PC-3 (cell line): ENCODE measurements around the gene CACNA1C. TPM values are rescaled to one million over a fixed set of nuclear protein-coding genes. Genes with fewer than 3 reads are reported as not detected.

Source experiments
- ATAC-seq: fragments of 200-7000 bp; cut with Tn5 transposase; 2 replicates; pipeline ENCODE4 v1.9.1; 2020; ENCODE audit warnings: mild to moderate bottlenecking, moderate library complexity
- BruUV-seq: library from RNA; stranded (reverse); fragments of 400-500 nt; replicated peaks from 2 replicates; lab custom pipeline; 2021; lab: Mats Ljungman, UMichigan
- CTCF ChIA-PET: fragments of 300-600 bp; sonication (Branson Sonifier 250); formaldehyde crosslinking; loops from one replicate; lab custom pipeline; 2022; ENCODE audit warnings: antibody characterized with exemption; lab: Charles Lee
- POLR2A ChIA-PET: fragments of 300-600 bp; sonication (Branson Sonifier 250); formaldehyde crosslinking; loops from one replicate; lab custom pipeline; 2022; ENCODE audit warnings: antibody characterized with exemption; ENCODE audit not compliant: unreplicated experiment; lab: Charles Lee
- DNase-seq: peaks from one replicate; pipeline ENCODE4 v3.0.0-alpha.2; 2015
- H2AFZ ChIP-seq: fragments of 300-600 bp; sonication (generic); 2 replicates; pipeline ENCODE4 v1.6.0; 2016; ENCODE audit warnings: antibody characterized with exemption, low read length
- H3F3A ChIP-seq: fragments of 300-600 bp; sonication (generic); one replicate; pipeline ENCODE4 v1.6.0; 2017; ENCODE audit warnings: antibody characterized with exemption, low read length, control low read depth, mild to moderate bottlenecking; ENCODE audit not compliant: unreplicated experiment
- H3K27ac ChIP-seq: fragments of 300-600 bp; sonication (generic); 2 replicates; pipeline ENCODE4 v1.5.1; 2016; ENCODE audit warnings: mild to moderate bottlenecking, low read length
- H3K27me3 ChIP-seq: fragments of 300-600 bp; sonication (generic); 2 replicates; pipeline ENCODE4 v1.6.1; 2016; ENCODE audit warnings: low read length, mixed read lengths
- H3K36me3 ChIP-seq: fragments of 300-600 bp; sonication (generic); 2 replicates; pipeline ENCODE4 v1.6.1; 2016; ENCODE audit warnings: low read depth, mixed run types, low read length, mixed read lengths
- H3K4me1 ChIP-seq: fragments of 300-600 bp; sonication (generic); 2 replicates; pipeline ENCODE4 v1.5.1; 2016; ENCODE audit warnings: low read length; ENCODE audit not compliant: insufficient read depth
- H3K4me2 ChIP-seq: fragments of 300-600 bp; sonication (generic); 2 replicates; pipeline ENCODE4 v1.6.0; 2016; ENCODE audit warnings: low read length
- H3K4me3 ChIP-seq: fragments of 300-600 bp; sonication (generic); 2 replicates; pipeline ENCODE4 v1.5.1; 2016; ENCODE audit warnings: mild to moderate bottlenecking, low read length, mixed read lengths
- H3K79me2 ChIP-seq: fragments of 300-600 bp; sonication (generic); 2 replicates; pipeline ENCODE4 v1.6.1; 2017; ENCODE audit warnings: low read length, mixed read lengths
- H3K9ac ChIP-seq: fragments of 300-600 bp; sonication (generic); 2 replicates; pipeline ENCODE4 v1.6.0; 2016; ENCODE audit warnings: mild to moderate bottlenecking, low read length
- H3K9me2 ChIP-seq: fragments of 300-600 bp; sonication (generic); replicated peaks from 2 replicates; pipeline ENCODE4 v1.6.1; 2016; ENCODE audit warnings: mixed run types, low read length, mixed read lengths
- H3K9me3 ChIP-seq: fragments of 300-600 bp; sonication (generic); 2 replicates; pipeline ENCODE4 v1.6.1; 2016; ENCODE audit warnings: low read length, mixed read lengths
- H4K20me1 ChIP-seq: fragments of 300-600 bp; sonication (generic); 2 replicates; pipeline ENCODE4 v1.6.1; 2016; ENCODE audit warnings: low read length, mixed read lengths
- EZH2 ChIP-seq: fragments of 300-600 bp; sonication (generic); IDR thresholded peaks from one replicate; pipeline ENCODE4 v1.6.1; 2017; ENCODE audit warnings: antibody characterized with exemption, mild to moderate bottlenecking, low read length; ENCODE audit not compliant: unreplicated experiment
- EZH2phosphoT487 ChIP-seq: fragments of 300-600 bp; sonication (generic); IDR thresholded peaks from 2 replicates; pipeline ENCODE4 v1.6.1; 2018; ENCODE audit warnings: mild to moderate bottlenecking, antibody characterized with exemption, low read length, borderline replicate concordance
- intact Hi-C: fragments of 100-400 bp; cut with micrococcal nuclease; formaldehyde crosslinking; loops from 2 replicates; pipeline ENCODE4 v1.9.0; 2023
- total RNA-seq: library from RNA; depleted of rRNA; stranded (reverse); fragments of >200 nt; gene quantifications from 2 replicates; pipeline ENCODE4 v1.2.3, GENCODE V29; 2014
- TF ChIP-seq, protein P1 (sequence below): fragments of 300-600 bp; sonication (generic); conservative IDR thresholded peaks from 2 replicates; pipeline ENCODE4 v1.5.1; 2017; ENCODE audit warnings: antibody characterized with exemption, low read depth, mild to moderate bottlenecking, low read length

Gene CACNA1C
- total RNA-seq, 1 experiment from 2014 or later = not detected

GRCh38 chr12:2553388-2554126, 500.8 kb downstream of the CACNA1C start:
- H3K4me2 ChIP-seq = no peak overlapping the region
- no peak overlapping the region for H2AFZ ChIP-seq
- no peak for TF ChIP-seq EZH2phosphoT487
- TF ChIP-seq EZH2 = no peak
- TF ChIP-seq, protein P1, sequence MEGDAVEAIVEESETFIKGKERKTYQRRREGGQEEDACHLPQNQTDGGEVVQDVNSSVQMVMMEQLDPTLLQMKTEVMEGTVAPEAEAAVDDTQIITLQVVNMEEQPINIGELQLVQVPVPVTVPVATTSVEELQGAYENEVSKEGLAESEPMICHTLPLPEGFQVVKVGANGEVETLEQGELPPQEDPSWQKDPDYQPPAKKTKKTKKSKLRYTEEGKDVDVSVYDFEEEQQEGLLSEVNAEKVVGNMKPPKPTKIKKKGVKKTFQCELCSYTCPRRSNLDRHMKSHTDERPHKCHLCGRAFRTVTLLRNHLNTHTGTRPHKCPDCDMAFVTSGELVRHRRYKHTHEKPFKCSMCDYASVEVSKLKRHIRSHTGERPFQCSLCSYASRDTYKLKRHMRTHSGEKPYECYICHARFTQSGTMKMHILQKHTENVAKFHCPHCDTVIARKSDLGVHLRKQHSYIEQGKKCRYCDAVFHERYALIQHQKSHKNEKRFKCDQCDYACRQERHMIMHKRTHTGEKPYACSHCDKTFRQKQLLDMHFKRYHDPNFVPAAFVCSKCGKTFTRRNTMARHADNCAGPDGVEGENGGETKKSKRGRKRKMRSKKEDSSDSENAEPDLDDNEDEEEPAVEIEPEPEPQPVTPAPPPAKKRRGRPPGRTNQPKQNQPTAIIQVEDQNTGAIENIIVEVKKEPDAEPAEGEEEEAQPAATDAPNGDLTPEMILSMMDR = no peak
- no TSS peak for BruUV-seq
- POLR2A ChIA-PET = no interaction called here
- H3K4me3 ChIP-seq = no peak overlapping the region
- no peaks in the 10 kb centered on the region for H3K79me2 ChIP-seq
- no peaks in the 10 kb centered on the region for H3K4me1 ChIP-seq
- H3K27ac ChIP-seq = no peak overlapping the region
- no peak for DNase-seq
- no peak for ATAC-seq
- H3K9me2 ChIP-seq = no peaks in the 10 kb centered on the region
- H4K20me1 ChIP-seq = no peaks in the 10 kb centered on the region
- H3K9ac ChIP-seq = no peak overlapping the region
- intact Hi-C loops = no loop called here
- no peaks in the 10 kb centered on the region for H3F3A ChIP-seq
- CTCF ChIA-PET = no interaction called here
- H3K27me3 ChIP-seq = peaks cover 68% of the 10 kb centered on the region
- H3K36me3 ChIP-seq = no peaks in the 10 kb centered on the region
- H3K9me3 ChIP-seq = no peaks in the 10 kb centered on the region

GRCh38 chr12:2555487-2556082, 502.8 kb downstream of the CACNA1C start:
- Histone ChIP-seq H3K36me3 (no peaks in the 10 kb centered on the region), H3K4me1 (no peaks in the 10 kb centered on the region), H3F3A (no peaks in the 10 kb centered on the region), H3K4me3 (no peak overlapping the region), H3K79me2 (no peaks in the 10 kb centered on the region), H4K20me1 (no peaks in the 10 kb centered on the region), H3K27ac (no peak overlapping the region), H3K27me3 (peaks cover 66% of the 10 kb centered on the region), H3K9me3 (no peaks in the 10 kb centered on the region), H3K9ac (no peak overlapping the region), H2AFZ (no peak overlapping the region), H3K4me2 (no peak overlapping the region), H3K9me2 (no peaks in the 10 kb centered on the region)
- DNase-seq (no peak), ATAC-seq (no peak)
- TF ChIP-seq EZH2 (no peak), EZH2phosphoT487 (no peak)
- TF ChIP-seq, protein P1 = no peak
- no TSS peak for BruUV-seq
- ChIA-PET POLR2A (no interaction called here), CTCF (no interaction called here)
- intact Hi-C loops = no loop called here

DNA sequence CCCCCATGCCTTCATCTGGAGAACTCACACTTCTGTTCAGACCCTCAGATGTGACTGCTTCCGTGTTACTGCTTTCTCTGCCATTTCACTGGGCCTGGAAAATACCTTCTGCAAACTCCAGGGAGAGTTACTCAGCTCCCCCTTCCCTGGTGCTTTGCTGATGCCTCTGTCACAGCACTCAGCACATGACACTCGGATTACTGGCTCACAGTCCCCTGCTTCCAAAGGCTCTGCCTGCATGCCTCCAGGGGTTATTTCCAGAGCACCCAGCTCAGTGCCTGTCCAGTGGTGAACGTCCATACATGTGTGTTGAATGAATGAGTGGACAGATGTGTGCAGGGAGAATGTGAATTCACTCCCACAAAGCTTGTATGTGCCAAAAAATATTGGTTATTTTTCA, 504.8 kb downstream of the CACNA1C start:
- Histone ChIP-seq H3F3A (no peaks in the 10 kb centered on the region), H3K4me1 (no peaks in the 10 kb centered on the region), H3K9me2 (no peaks in the 10 kb centered on the region), H2AFZ (no peak overlapping the region), H3K4me2 (no peak overlapping the region), H3K79me2 (no peaks in the 10 kb centered on the region), H3K27me3 (peaks cover 69% of the 10 kb centered on the region), H3K36me3 (no peaks in the 10 kb centered on the region), H3K9ac (no peak overlapping the region), H3K27ac (no peak overlapping the region), H4K20me1 (no peaks in the 10 kb centered on the region), H3K4me3 (no peak overlapping the region), H3K9me3 (no peaks in the 10 kb centered on the region)
- no TSS peak for BruUV-seq
- ChIA-PET POLR2A (no interaction called here), CTCF (no interaction called here)
- intact Hi-C loops = no loop called here
- no peak for ATAC-seq
- DNase-seq = no peak
- TF ChIP-seq EZH2phosphoT487 (no peak), EZH2 (no peak)
- TF ChIP-seq, protein P1 = no peak
